HG03095 (cell line): Measurements from ENCODE around the gene MYO1A.
"Not testable (repeated sequence)": the region's sequence is repeated elsewhere in the genome, so short reads cannot be mapped to it uniquely, and the experiment has no call there.

Source experiments
- ATAC-seq: cut with Tn5 transposase; IDR thresholded peaks from one replicate; pipeline ENCODE4 v1.9.1; 2021; ENCODE audit warnings: moderate library complexity; ENCODE audit not compliant: unreplicated experiment

Gene MYO1A

DNA sequence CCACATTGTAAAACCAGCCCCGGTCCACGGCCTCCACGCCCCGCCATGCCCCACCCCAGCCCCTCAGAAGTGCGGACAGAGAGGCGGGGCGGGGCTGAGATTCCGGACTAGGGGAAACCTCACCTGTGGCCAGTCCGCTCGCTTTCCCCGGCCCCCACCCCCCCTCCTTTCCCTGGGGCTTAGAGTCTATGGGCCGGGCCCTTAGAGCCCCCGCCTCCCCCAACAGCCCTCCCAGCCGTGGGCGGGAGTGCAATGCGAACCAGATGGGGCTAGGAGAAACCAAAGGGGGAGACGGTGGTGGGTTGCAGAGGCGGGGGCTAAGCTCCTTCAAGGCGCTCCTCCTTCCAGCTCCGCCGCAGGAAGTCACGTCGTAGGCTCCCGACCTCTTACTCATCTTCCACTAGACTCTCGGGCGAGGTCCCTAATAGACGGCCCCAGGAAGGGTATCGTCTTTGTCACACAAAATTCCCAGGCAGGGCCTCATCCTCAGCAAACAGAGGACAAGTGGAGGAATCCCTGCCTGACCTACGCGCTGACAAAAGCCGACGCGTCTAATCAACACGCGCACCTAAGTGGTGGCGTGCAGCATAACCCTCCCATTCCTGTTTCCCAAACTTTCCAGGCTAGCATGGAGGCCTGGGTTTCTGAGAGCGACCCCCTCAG, 37.9 kb upstream of the MYO1A start:
- peak; percentile 32 for ATAC-seq

DNA sequence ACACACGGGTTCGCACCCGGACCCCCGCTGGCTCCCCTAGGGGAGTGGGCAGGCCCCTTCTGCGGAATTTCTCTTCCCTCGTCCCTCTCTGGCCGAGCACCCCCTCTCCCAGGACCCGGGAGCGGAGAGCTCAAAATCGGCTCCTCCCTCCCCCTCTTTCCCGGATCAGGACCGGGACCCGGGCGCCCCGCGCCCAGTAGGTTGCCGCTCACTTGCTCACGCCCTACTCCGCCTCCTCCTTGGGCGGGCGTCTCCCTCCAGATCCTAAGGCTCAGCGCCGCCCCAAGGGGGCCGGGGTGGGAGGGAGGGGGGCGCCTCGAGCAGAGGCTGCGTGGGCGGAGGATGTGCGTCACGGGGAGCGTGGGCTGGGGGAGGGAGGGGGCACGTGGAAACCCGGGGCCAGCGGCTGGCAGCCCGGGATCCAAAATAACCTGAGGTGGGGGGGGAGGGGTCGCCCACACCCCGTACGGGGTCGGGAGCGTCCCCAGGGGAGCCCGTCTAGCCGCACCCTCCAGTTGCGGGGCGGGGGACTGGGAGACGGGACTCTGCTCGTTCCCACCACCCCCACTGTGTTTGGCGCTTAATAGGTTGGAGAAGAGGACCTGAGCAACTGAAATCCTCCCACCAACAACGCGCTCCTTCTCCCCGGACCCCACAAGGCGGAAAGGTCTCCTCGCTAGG, 37.2 kb upstream of the MYO1A start:
- ATAC-seq, result peak; percentile 33

DNA sequence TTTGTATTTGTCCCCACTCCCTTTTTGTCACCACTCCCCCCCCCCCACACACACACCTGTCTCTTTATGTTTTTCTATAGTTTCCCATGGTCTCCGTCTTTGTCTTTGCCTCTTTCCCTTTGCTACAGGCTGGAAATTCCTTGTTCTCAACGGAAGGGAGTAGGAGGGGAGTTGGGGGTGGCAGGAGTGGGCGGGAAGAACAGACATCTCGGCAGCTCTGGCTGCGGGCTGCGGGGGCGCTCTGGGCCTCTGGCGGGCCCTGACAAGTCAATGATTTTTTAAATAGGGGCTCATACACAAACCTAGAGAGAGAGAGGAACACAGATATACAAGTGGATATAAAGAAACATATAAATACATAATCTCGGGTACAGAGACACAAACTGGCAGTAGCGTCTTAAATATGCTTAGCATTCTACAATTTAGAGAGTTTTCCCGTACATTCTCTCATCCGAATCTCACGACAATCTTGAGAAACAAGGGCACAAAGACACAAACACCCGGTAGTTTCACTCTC, 36.6 kb upstream of the MYO1A start:
- no peak for ATAC-seq

DNA sequence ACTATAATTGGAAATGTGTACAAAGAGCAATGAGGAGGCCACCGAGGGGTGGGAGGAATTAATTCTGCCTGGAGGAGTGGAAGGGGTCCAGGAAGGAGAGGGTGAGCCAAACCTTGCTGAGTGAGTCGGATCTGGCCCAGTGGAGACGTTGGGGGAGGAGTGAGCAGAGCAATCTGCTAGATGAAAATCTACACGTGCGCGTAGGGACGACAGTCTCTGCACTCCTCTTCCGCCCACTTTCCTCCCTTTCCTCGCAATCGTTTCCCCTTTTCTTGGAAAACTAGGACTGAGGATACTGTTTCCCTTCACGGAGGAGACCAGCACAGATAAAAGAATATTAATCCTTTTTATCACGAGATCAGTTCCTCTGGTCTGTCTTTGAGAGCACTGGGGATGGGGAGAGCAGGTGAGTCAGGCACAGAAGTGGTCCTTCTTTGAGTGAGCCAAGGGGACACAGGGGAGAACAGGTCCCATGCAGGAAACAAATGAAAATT, 36.1 kb upstream of the MYO1A start:
- ATAC-seq, result no peak

DNA sequence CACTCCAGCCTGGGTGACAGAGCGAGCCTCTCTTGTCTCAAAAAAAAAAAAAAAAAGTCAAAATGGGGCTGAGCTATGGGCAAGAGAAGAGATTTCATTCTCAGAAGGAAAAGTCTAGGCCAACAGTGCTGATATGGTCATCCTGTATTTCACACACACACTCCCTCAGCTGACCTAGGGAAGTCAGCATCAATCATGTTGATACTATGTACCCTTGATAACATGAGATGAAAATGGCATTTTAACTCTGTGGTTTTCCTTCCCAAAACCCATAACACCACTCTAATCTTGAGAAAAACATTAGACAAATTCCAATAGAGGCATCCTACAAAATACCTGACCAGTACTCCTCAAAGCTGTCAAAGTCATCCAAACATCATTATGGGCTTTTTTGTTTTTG, 30.9 kb upstream of the MYO1A start:
- no peak for ATAC-seq

DNA sequence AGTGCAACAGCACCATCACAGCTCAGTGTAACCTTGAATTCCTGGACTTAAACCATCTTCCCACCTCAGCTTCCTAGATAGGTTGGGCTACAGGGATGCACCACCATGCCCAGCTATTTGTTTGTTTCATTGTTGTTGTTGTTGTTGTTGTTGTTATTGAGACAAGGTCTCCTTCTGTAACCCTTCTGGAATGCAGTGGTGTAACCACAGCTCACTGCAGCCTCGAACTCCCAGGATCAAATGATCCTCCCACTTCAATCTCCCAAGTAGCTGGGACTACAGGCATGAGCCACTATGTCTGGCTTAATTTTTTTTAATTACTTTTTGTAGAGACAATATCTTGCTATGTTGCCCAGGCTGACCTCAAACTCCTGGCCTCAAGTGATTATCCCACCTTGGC, 29.9 kb upstream of the MYO1A start:
- ATAC-seq, result no peak

- ATAC-seq, result peak; percentile 98
These were observed 28.8 kb upstream of the MYO1A start, which contains the start of gene NEMP1 for GRCh38 chr12:57078519-57079404. NEMP1 (minus strand) TSS chr12:57078791; CDS start chr12:57078745, 46 bp downstream.

GRCh38 chr12:57073566-57074450, 23.9 kb upstream of the MYO1A start:
- not testable (repeated sequence) for ATAC-seq

DNA sequence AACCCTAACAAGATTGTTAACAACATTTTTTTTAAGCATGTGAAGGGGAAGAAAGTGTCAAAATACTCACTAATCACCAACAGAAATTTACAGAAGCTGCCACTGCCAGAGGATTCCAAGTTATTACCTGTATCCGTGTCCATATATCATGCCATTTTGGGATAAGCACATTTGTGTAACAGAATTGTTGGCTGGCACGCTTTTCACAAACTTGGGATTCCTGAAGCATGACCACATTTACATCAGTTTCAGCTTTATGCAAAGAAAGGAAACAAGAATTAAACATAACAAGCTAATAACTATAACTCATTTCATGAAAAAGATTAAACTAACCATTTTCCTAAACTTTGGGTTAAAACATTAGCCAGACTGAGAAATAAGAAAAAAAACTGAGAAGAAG, 22.7 kb upstream of the MYO1A start:
- ATAC-seq, result no peak

GRCh38 chr12:57069523-57069922, 19.6 kb upstream of the MYO1A start:
- ATAC-seq, result peak; percentile 73

DNA sequence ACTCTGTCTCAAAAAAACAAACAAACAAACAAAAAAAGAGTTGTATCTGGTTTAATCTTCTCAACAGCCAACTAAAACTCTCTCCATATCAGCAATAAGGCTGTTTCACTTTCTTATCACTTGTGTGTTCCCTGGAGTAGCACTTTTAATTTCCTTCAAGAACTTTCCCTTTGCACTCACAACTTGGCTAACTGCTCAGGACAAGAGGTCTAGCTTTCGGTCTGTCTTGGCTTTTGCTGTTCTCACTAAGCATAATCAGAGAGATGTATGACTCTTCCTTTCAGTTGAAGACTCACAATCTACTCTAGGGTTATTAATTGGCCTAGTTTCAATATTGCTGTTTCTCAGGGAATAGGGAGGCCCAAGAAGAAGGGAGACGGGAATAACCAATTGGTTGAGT, 16.3 kb upstream of the MYO1A start:
- no peak for ATAC-seq

DNA sequence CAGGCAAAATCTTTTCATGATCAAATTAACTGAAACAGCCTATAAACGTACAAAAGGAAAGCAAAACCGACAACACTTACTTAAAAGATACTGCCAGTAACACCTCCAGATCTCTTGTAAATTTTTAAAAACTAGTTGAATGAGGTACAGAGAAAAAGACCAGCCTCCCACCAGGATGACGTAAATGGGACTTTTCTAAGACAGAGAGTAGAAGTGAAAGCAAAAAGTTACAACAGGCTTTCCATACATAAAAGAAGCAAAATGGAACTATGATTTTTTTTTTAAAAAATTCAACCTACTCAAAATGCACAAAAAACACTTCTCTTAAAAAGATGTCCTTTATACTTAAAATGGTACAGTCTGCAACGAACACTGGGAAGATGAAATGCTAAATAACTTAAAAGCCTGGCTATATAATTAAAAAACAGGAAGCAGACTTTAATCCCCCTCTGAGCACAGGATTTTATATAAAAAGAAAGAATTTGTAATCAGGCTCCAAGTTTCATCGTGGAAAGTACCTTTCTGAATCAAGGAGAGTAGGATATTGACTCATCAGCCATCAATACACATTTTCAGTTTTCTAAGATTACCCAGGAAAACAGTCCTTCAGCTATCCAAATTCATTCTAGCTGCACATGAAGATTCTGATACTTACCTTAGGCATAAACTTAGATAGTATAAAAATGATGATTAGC, 14.2 kb upstream of the MYO1A start:
- ATAC-seq, result peak; percentile 82

GRCh38 chr12:57058454-57058853, 8.5 kb upstream of the MYO1A start:
- no peak for ATAC-seq

DNA sequence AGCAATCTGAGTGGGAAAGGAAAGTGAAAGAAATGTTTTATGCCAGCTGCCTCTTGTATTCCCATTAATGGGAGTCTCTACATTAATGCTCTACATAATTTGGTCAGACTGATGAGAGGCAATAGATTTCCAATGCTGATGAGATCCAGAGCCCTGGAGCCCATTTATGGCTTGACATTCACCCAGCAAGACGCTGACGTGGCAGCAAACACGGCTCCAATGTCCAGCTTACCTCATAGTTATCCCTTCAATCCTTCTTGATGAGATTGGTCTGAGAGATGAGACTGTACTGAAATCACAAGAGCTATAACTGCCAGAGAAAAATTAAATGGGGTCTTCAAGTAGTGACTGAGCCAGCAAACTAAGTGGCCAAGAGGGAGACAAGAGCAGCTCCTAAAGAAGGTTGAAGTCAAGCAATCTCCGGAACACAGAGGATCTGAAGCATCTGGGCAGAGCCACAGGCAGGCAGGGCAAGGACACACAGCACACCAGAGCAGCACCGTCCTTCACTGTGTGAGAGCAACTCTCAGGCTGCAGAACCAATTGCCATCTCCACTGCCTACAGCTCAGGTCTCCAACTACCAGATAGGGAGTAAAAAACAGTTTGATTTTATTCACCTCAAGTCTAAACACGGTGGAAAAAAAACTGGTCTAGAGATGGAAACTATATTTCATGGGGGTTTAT, 7.3 kb upstream of the MYO1A start:
- no peak for ATAC-seq

- no peak for ATAC-seq
These were observed 5.9 kb upstream of the MYO1A start for GRCh38 chr12:57055824-57056223.

GRCh38 chr12:57053901-57054300, 4.0 kb upstream of the MYO1A start:
- ATAC-seq, result not testable (repeated sequence)

DNA sequence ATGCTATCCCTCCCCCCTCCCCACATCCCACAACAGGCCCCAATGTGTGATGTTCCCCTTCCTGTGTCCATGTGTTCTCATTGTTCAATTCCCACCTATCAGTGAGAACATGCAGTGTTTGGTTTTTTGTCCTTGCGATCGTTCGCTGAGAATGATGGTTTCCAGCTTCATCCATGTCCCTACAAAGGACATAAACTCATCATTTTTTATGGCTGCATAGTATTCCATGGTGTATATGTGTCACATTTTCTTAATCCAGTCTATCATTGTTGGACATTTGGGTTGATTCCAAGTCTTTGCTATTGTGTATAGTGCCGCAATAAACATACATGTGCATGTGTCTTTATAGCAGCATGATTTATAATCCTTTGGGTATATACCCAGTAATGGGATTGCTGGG, 3.2 kb upstream of the MYO1A start:
- ATAC-seq, result not testable (repeated sequence)

- ATAC-seq, result no peak
These were observed 1.1 kb upstream of the MYO1A start for GRCh38 chr12:57051011-57051410.

DNA sequence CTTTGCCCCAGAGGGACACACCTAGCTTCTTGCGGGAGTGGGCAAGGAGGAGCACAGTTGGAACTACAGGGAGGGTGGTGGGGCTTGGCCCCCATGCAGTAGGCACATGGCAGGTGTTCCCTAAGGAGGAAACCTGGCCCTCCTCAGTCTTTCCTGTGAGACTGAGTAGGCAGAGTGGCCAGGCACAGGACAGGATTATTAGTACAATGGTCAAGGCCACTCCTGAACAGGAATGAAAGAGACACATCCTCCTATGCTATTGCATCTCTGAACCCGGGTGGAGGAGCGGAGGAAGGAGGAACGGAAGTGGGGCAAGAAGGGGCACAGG, 846 bp downstream of the MYO1A start:
- ATAC-seq, result no peak
